RWPE2 (cell line): ENCODE results near the gene IFT81.
"Not testable (repeated sequence)": the region's sequence is repeated elsewhere in the genome, so short reads cannot be mapped to it uniquely, and the experiment has no call there.

Experiments used
- ATAC-seq: fragments of 200-7000 bp; cut with Tn5 transposase; 3 replicates; pipeline ENCODE4 v1.9.1; 2021; ENCODE audit warnings: low read depth
- DNase-seq: peaks from one replicate; pipeline ENCODE4 v3.0.0-alpha.2; 2020; ENCODE audit warnings: low spot score
- H3K27ac ChIP-seq: fragments of 450-650 bp; 2 replicates; pipeline ENCODE4 v1.5.1; 2017; ENCODE audit warnings: mild to moderate bottlenecking; ENCODE audit not compliant: poor library complexity, severe bottlenecking
- H3K27me3 ChIP-seq: fragments of 250-450 bp; sonication (Bioruptor Pico); 2 replicates; pipeline ENCODE4 v1.5.1; 2021; ENCODE audit warnings: mild to moderate bottlenecking, moderate library complexity; ENCODE audit not compliant: insufficient read depth, poor library complexity, severe bottlenecking
- H3K36me3 ChIP-seq: fragments of 250-450 bp; sonication (Bioruptor Pico); 2 replicates; pipeline ENCODE4 v1.5.1; 2020; ENCODE audit warnings: low read depth, mild to moderate bottlenecking, moderate library complexity
- H3K4me1 ChIP-seq: fragments of 250-450 bp; sonication (Bioruptor Pico); 2 replicates; pipeline ENCODE4 v1.5.1; 2021; ENCODE audit warnings: mild to moderate bottlenecking, moderate library complexity; ENCODE audit not compliant: insufficient read depth, poor library complexity, severe bottlenecking
- H3K4me3 ChIP-seq: fragments of 250-450 bp; sonication (Bioruptor Pico); 2 replicates; pipeline ENCODE4 v1.5.1; 2021; ENCODE audit warnings: mild to moderate bottlenecking, moderate library complexity; ENCODE audit not compliant: severe bottlenecking
- H3K9me3 ChIP-seq: fragments of 250-450 bp; sonication (Bioruptor Pico); 2 replicates; pipeline ENCODE4 v1.5.1; 2021; ENCODE audit warnings: mild to moderate bottlenecking, moderate library complexity; ENCODE audit not compliant: severe bottlenecking
- CTCF ChIP-seq: fragments of 450-650 bp; IDR thresholded peaks from one replicate; pipeline ENCODE4 v1.5.1; 2017; ENCODE audit warnings: mild to moderate bottlenecking, moderate library complexity; ENCODE audit not compliant: poor library complexity, severe bottlenecking

IFT81 gene

DNA sequence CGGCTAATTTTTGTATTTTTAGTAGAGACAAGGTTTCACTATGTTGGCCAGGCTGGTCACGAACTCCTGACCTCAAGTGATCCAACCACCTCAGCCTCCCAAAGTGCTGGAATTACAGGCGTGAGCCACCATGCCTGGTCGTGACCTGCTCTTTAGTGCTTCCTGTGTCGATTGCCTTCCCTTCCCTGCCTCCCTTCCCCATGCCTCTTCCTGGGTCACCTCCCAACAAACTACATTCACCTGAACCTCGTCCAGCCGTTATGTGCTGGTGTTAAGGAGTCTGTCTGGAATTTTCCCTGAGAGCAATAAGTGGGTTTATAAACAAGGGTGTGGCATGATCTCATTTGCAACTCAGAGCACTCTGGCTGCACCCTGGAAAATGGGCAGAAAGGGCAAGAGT is 43.7 kb upstream of the IFT81 start:
- DNase-seq (no peak), ATAC-seq (no peak)
- no peaks in the 10 kb centered on the region for H3K36me3 ChIP-seq
- TF ChIP-seq CTCF, result no peak
- H3K27me3 ChIP-seq, result no peaks in the 10 kb centered on the region
- no peak overlapping the region for H3K27ac ChIP-seq
- no peaks in the 10 kb centered on the region for H3K4me1 ChIP-seq
- H3K9me3 ChIP-seq, result no peaks in the 10 kb centered on the region
- H3K4me3 ChIP-seq, result no peak overlapping the region

DNA sequence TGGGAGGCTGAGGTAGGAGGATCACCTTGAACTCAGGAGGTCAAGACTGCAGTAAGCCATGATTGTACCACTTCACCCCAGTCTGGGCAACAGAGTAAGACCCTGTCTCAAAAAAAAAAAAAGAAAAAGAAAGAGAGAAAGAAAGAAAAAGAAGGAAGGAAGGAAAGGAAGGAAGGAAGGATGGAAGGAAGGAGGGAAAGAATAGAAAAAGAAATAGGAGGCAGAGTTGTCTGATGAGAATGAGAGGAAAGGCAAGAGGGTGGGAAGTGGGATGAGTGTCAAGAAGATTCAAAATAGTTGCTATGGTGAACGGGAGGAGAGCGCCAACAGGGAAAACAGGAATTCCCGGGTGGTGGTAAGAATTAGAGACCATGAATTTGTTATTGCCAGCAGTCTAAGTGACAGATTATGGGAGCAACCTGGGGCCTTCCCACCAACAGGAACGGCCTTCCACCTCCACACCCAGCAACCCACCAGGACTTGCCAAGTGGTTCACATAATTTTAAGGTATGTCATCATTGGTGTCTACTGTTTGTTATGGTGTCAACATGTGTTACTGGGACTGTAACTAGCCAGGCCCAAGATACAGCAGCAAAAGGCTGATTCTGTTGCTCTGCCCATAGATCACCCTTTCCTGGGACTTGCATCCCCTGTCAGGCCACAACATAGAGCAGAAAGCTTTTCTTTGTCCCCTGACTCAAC is 39.7 kb upstream of the IFT81 start:
- DNase-seq, result no peak
- TF ChIP-seq CTCF, result no peak
- Histone ChIP-seq H3K4me3 (no peak overlapping the region), H3K9me3 (no peaks in the 10 kb centered on the region), H3K36me3 (no peaks in the 10 kb centered on the region), H3K27ac (no peak overlapping the region), H3K4me1 (no peaks in the 10 kb centered on the region), H3K27me3 (no peaks in the 10 kb centered on the region)
- no peak for ATAC-seq

DNA sequence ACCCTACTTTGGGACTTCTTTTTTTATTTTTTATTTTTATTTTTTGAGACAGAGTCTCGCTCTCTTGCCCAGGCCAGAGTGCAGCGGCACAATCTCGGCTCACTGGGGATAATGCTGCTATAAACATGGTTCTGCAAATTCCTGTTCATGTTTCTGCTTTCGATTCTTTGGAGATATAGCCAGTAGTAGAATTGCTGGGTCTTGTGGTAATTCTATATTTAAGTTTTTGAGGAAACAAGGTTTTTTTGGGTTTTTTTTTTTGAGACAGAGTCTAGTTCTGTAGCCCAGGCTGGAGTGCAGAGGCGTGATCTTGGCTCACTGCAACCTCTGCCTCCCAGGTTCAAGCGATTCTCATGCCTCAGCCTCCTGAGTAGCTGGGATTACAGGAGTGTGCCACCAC is 35.9 kb upstream of the IFT81 start:
- not testable (repeated sequence) for H3K36me3 ChIP-seq, H3K27me3 ChIP-seq, DNase-seq, H3K27ac ChIP-seq, H3K4me3 ChIP-seq, H3K9me3 ChIP-seq, ATAC-seq, H3K4me1 ChIP-seq

DNA sequence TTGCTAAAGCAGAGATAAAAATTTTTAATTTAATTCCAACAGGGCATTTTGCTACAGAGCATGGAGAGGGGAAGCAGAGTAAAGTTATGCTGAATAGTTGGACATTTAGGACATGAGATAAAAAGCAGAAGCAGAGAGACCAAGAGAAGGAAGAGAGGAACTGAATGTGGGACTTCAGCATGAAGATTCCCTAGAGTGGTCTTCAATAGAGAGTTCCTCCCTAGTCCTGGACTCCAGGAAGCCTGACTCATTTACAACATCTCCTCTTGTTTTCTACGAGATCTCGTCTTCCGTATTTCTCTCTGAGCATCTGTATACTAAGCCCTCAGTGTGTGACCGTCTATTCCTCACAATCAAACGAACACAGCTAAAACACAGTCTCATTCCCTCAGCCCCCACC is 35.2 kb upstream of the IFT81 start:
- Histone ChIP-seq H3K27ac (no peak overlapping the region), H3K27me3 (no peaks in the 10 kb centered on the region), H3K4me3 (no peak overlapping the region), H3K4me1 (no peaks in the 10 kb centered on the region), H3K36me3 (no peaks in the 10 kb centered on the region), H3K9me3 (no peaks in the 10 kb centered on the region)
- ATAC-seq (no peak), DNase-seq (no peak)
- TF ChIP-seq CTCF, result no peak

DNA sequence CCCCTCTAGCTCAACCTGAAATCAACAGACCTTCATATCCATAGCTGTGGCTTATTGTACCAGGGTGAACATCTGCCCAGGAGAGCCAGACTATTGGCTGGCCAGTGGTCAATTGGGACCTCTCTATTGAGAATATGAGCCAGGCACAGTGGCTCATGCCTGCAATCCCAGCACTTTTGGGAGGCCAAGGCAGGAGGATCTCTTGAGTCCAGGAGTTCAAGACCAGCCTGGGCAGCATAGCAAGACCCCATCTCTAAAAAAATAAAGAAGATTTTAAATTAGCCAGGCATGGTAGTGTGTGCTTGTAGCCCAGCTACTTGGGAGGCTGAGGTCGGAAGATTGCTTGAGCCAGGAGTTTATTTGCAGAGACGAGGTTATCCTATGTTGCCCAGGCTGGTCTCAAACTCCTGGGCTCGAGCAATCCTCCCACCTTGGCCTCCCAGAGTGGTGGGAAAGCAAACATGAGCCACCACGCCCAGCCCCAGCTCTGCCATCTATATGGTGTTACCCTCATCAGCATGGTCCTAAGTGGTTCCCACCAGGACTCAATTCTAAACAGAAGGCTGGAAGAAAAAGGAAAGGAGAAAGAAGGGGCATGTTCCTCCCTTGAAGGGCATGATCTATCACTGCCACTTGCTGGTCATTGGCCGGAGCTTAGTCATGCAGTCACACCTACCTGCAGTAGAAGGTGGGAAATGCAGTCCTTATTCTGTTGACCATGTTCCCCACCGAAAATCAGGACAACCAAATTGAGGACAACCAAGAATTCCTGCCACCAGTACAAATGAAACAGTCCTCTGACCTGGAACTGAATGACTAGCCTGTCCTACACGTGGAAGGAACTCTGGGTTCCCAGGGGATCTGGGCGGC is 33.7 kb upstream of the IFT81 start:
- ATAC-seq, result peak; percentile 14; the same call in 1 of the 3 replicates

More for the DNA sequence above, 33.7 kb upstream of the IFT81 start:
- no peaks in the 10 kb centered on the region for H3K9me3 ChIP-seq
- no peaks in the 10 kb centered on the region for H3K27me3 ChIP-seq
- DNase-seq, result no peak
- no peak for TF ChIP-seq CTCF
- H3K36me3 ChIP-seq, result no peaks in the 10 kb centered on the region
- no peaks in the 10 kb centered on the region for H3K4me1 ChIP-seq
- no peak overlapping the region for H3K4me3 ChIP-seq
- H3K27ac ChIP-seq, result no peak overlapping the region
